ENCODE results near the gene PLCZ1. TPM values are rescaled to one million over a fixed set of nuclear protein-coding genes. Genes with fewer than 3 reads are reported as not detected.

PLCZ1 gene
- total RNA-seq, 4 donors from 2014 or later, result not detected

GRCh38 chr12:18689771-18690170 lies 48.0 kb downstream of the PLCZ1 start:
- TF ChIP-seq CTCF (IDR thresholded peaks at IDR 0.05), result no peak
- TF ChIP-seq POLR2A (IDR thresholded peaks at IDR 0.05), result no peak
- Histone ChIP-seq H3K36me3 (no peaks in the 10 kb centered on the region), H3K4me1 (no peaks in the 10 kb centered on the region), H3K9me3 (no peaks in the 10 kb centered on the region), H3K27me3 (no peaks in the 10 kb centered on the region), H3K4me3 (replicated peaks in 1 of 3) (no peak overlapping the region), H3K27ac (no peak overlapping the region)
- intact Hi-C loops (cut with DNase I), result no loop called here
- no peak for DNase-seq
- WGBS, 2 donors, result 78 to 79% methylated on average over 3 of the region's 3 CpGs

- no peak overlapping the region for H3K4me3 ChIP-seq (replicated peaks in 1 of 3)
- H3K27ac ChIP-seq, result no peak overlapping the region
- no peak for DNase-seq
- no peaks in the 10 kb centered on the region for H3K36me3 ChIP-seq
- no peaks in the 10 kb centered on the region for H3K4me1 ChIP-seq
- TF ChIP-seq POLR2A (IDR thresholded peaks at IDR 0.05), result no peak
- no peak for TF ChIP-seq CTCF (IDR thresholded peaks at IDR 0.05)
- no peaks in the 10 kb centered on the region for H3K9me3 ChIP-seq
- intact Hi-C loops (cut with DNase I), result no loop called here
- no peaks in the 10 kb centered on the region for H3K27me3 ChIP-seq
- WGBS, 2 donors, result 60 to 76% methylated on average over 1 of the region's 1 CpG
Observed at GRCh38 chr12:18684430-18684829, 53.4 kb downstream of the PLCZ1 start.

- intact Hi-C loops (cut with DNase I), result no loop called here
- H3K27ac ChIP-seq, result no peak overlapping the region
- H3K36me3 ChIP-seq, result no peaks in the 10 kb centered on the region
- no peak overlapping the region for H3K4me3 ChIP-seq (replicated peaks in 1 of 3)
- no peaks in the 10 kb centered on the region for H3K27me3 ChIP-seq
- H3K4me1 ChIP-seq, result no peaks in the 10 kb centered on the region
- 88 to 95% methylated on average over 2 of the region's 2 CpGs for WGBS, 2 donors
- TF ChIP-seq POLR2A (IDR thresholded peaks at IDR 0.05) (no peak), CTCF (IDR thresholded peaks at IDR 0.05) (no peak)
- DNase-seq, result no peak
- no peaks in the 10 kb centered on the region for H3K9me3 ChIP-seq
Observed at GRCh38 chr12:18683327-18684013, 54.3 kb downstream of the PLCZ1 start.

GRCh38 chr12:18681818-18682217 lies 56.0 kb downstream of the PLCZ1 start:
- no peak overlapping the region for H3K27ac ChIP-seq
- no peaks in the 10 kb centered on the region for H3K36me3 ChIP-seq
- H3K27me3 ChIP-seq, result no peaks in the 10 kb centered on the region
- WGBS, 2 donors, result 62 to 67% methylated on average over 3 of the region's 3 CpGs
- H3K4me1 ChIP-seq, result no peaks in the 10 kb centered on the region
- H3K4me3 ChIP-seq (replicated peaks in 1 of 3), result no peak overlapping the region
- intact Hi-C loops (cut with DNase I), result no loop called here
- no peaks in the 10 kb centered on the region for H3K9me3 ChIP-seq
- TF ChIP-seq POLR2A (IDR thresholded peaks at IDR 0.05) (no peak), CTCF (IDR thresholded peaks at IDR 0.05) (no peak)
- DNase-seq, result no peak

- intact Hi-C loops (cut with DNase I), result no loop called here
- no peaks in the 10 kb centered on the region for H3K27me3 ChIP-seq
Observed at GRCh38 chr12:18676996-18677588, 60.7 kb downstream of the PLCZ1 start.

More at GRCh38 chr12:18676996-18677588, 60.7 kb downstream of the PLCZ1 start:
- TF ChIP-seq POLR2A (IDR thresholded peaks at IDR 0.05) (no peak), CTCF (IDR thresholded peaks at IDR 0.05) (no peak)
- H3K36me3 ChIP-seq, result no peaks in the 10 kb centered on the region
- no peak for DNase-seq
- no peak overlapping the region for H3K27ac ChIP-seq
- no peaks in the 10 kb centered on the region for H3K4me1 ChIP-seq
- no peak overlapping the region for H3K4me3 ChIP-seq (replicated peaks in 1 of 3)
- 58 to 64% methylated on average over 5 of the region's 5 CpGs for WGBS, 2 donors
- H3K9me3 ChIP-seq, result no peaks in the 10 kb centered on the region

All from thyroid gland (tissue), 4 donors.